GM18507 (cell line): ENCODE measurements around the gene TAX1BP3.

ENCODE experiments used
- DNase-seq: peaks from one replicate; pipeline ENCODE4 v3.0.0; 2011; ENCODE audit warnings: low read depth; ENCODE audit not compliant: insufficient read length; ENCODE audit errors: extremely low spot score
- FAIRE-seq: peaks from 2 replicates; lab custom pipeline; 2011; peaks lifted over from hg19 to GRCh38; lab: Jason Lieb, UNC

Gene TAX1BP3

GRCh38 chr17:3636908-3637373 lies 31.4 kb downstream of the TAX1BP3 start:
- DNase-seq: no peak

GRCh38 chr17:3636154-3636907 lies 32.0 kb downstream of the TAX1BP3 start, which contains the start of the genes CTNS and SHPK:
CTNS (plus strand) TSS chr17:3636760; CDS start chr17:3640207, 3,447 bp downstream.
SHPK (minus strand) TSS chr17:3636250; CDS start chr17:3636219, 31 bp downstream.
- FAIRE-seq (peak; percentile 95), DNase-seq (peak; percentile 99)

More at GRCh38 chr17:3636908-3637373, 31.4 kb downstream of the TAX1BP3 start:
- FAIRE-seq: no peak

DNA sequence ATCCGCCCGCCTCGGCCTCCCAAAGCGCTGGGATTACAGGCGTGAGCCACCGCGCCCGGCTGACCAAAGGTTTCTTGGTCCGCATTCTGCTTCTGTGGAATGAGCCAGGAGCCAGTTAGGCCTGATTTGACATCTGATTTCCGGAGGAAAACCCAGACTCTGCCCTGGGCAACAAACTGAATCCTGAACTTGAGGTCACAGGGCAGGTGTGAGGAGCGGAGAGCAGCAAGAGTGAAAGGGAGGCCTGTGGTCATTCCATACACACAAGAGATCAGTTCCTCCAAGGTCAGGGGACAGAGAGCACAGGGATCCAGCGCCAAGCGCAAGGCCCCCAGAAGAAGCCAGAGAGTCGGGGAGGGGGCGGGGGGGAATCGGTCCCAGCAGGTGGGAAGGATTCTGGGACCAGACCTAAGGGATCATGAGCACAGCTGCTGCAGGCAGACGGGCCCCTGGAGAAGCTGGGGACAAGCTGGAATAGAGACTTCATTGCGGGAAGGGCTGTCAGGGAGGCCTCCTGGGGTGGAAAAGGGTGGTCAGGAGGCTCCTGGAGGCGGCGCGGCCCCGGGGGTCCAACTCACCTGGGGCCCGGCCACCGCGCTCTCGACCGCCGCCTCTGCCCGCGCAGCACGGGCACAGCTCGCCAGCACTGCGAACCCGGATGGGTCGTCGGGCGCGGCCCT lies 32.8 kb downstream of the TAX1BP3 start:
- DNase-seq (no peak), FAIRE-seq (peak; percentile 59)

GRCh38 chr17:3632287-3632686 lies 36.1 kb downstream of the TAX1BP3 start:
- no peak for FAIRE-seq

DNA sequence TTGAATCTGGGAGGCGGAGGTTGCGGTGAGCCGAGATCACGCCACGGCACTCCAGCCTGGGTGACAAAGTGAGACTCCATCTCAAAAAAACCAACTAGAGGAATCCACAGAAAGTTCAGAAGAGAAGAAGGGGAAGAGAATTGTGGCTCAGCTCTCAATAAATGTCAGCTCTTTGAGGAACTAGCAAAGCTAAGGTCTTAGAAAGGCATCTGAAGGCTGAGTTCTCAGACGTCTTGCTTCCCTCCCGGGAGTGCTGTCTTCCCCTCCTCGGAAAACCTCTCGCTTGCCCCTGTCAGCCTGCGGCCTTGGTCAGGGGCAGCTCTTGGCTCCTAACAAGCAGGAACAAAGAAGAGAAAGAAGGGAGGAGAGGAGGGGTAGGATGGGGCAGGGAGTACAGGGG lies 37.6 kb downstream of the TAX1BP3 start:
- DNase-seq (no peak), FAIRE-seq (no peak)

More at GRCh38 chr17:3632287-3632686, 36.1 kb downstream of the TAX1BP3 start:
- no peak for DNase-seq

- no peak for DNase-seq
- no peak for FAIRE-seq
Observed at GRCh38 chr17:3627769-3628167, 40.6 kb downstream of the TAX1BP3 start.

DNA sequence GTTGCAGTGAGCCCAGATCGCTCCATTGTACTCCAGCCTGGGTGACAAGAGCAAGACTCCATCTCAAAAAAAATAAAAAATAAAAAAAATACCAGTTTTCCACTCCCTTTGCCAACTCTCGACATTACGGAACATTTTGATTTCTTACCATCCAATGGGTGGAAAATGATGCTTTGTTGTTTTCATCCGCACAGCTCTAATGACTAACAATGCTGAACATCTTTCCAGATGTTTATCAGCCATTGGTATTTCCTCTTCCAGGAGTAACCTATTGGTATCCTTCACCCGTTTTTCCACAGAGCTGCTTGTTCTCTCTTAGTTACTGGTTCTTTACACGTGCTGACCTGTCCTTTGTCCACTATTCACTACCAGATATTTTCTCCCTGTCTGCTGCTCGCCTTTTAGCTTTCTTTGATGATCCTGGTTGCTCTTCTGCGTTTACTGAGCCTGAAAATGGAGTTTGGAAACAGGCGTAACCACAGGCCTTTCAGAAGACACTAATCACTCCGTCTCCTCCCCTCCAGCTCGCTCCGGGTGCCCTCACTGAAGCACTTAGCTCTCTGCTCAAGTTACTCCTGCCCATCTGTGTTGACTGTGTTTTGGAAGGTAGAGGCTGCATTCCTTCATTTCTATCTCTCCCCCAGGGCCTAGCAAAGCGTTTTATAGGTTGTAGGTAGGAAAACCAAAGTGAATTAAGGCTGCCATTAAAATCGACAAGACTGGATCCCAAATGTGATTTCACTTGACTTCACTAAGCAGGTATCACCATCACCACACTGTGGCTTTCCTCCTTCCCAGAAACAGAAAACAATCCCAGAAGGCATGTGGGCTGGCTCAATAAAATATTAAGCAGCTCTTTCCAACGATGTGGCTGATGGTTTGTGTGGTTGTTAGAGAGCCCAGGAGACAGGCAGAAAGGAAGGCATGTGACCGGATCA lies 41.3 kb downstream of the TAX1BP3 start:
- DNase-seq (no peak), FAIRE-seq (no peak)

GRCh38 chr17:3622977-3623594 lies 45.3 kb downstream of the TAX1BP3 start:
- FAIRE-seq (no peak), DNase-seq (no peak)

GRCh38 chr17:3621146-3621720 lies 47.1 kb downstream of the TAX1BP3 start:
- FAIRE-seq: no peak

GRCh38 chr17:3615160-3615870 lies 53.1 kb downstream of the TAX1BP3 start:
- DNase-seq (no peak), FAIRE-seq (no peak)

More at GRCh38 chr17:3621146-3621720, 47.1 kb downstream of the TAX1BP3 start:
- no peak for DNase-seq

DNA sequence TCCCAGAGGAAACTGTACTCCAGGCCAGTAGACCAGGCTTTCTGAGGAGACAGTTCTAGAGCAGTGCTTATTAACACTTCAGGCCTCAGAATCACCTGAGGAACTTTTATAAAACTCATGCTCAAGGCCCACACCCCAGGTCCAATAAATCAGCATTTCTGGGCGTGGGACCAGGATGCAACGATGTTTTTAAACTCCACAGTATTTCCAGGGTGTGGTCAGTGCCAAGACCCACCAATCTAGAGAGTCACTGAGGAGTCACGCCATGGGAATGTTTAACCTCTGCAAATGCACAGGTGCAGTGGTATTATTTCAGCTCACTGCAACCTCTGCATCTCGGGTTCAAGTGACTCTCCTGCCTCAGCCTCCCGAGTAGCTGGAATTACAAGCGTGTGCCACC lies 55.3 kb downstream of the TAX1BP3 start:
- DNase-seq (no peak), FAIRE-seq (no peak)
